H9 (cell line): ENCODE measurements around the gene CWC15. TPM values are rescaled to one million over a fixed set of nuclear protein-coding genes. Genes with fewer than 3 reads are reported as not detected.

Experiments
- DNase-seq: peaks from one replicate; pipeline ENCODE4 v3.0.0-alpha.2; 2017
- H2AFZ ChIP-seq: one replicate; pipeline ENCODE4 v1.6.1; 2013; ENCODE audit warnings: mild to moderate bottlenecking, low read length, control low read depth, moderate library complexity
- H2AK5ac ChIP-seq: 2 replicates; pipeline ENCODE4 v1.6.1; 2013; ENCODE audit warnings: low read length, control low read depth, mixed read lengths; ENCODE audit not compliant: insufficient read length
- H2BK120ac ChIP-seq: one replicate; pipeline ENCODE4 v1.6.1; 2013; ENCODE audit warnings: low read depth, mild to moderate bottlenecking, low read length, control low read depth, inconsistent platforms; ENCODE audit not compliant: poor library complexity, severe bottlenecking
- H2BK12ac ChIP-seq: 2 replicates; pipeline ENCODE4 v1.6.1; 2013; ENCODE audit warnings: low read length, control low read depth, mixed read lengths, low read depth; ENCODE audit not compliant: insufficient read length
- H2BK15ac ChIP-seq: 2 replicates; pipeline ENCODE4 v1.6.1; 2013; ENCODE audit warnings: low read depth, low read length, control low read depth
- H2BK20ac ChIP-seq: one replicate; pipeline ENCODE4 v1.6.1; 2013; ENCODE audit warnings: low read depth, mild to moderate bottlenecking, low read length, control low read depth, inconsistent platforms; ENCODE audit not compliant: poor library complexity, severe bottlenecking
- H2BK5ac ChIP-seq: 2 replicates; pipeline ENCODE4 v1.6.1; 2013; ENCODE audit warnings: low read length, control low read depth, mixed read lengths; ENCODE audit not compliant: insufficient read length
- H3K14ac ChIP-seq: 2 replicates; pipeline ENCODE4 v1.6.1; 2013; ENCODE audit warnings: low read length, control low read depth; ENCODE audit not compliant: insufficient read depth
- H3K18ac ChIP-seq: 2 replicates; pipeline ENCODE4 v1.6.1; 2013; ENCODE audit warnings: low read depth, mild to moderate bottlenecking, mixed read lengths, low read length, control low read depth; ENCODE audit not compliant: insufficient read length
- H3K23ac ChIP-seq: 2 replicates; pipeline ENCODE4 v1.6.1; 2013; ENCODE audit warnings: low read length, control low read depth, mixed read lengths, low read depth; ENCODE audit not compliant: insufficient read length
- H3K23me2 ChIP-seq: 2 replicates; pipeline ENCODE4 v1.6.1; 2013; ENCODE audit warnings: low read depth, mild to moderate bottlenecking, mixed read lengths, low read length, control low read depth; ENCODE audit not compliant: insufficient read length, poor library complexity, severe bottlenecking
- H3K27ac ChIP-seq: 2 replicates; pipeline ENCODE4 v1.5.1; 2013; ENCODE audit warnings: low read length, control low read depth, mixed read lengths, low read depth; ENCODE audit not compliant: insufficient read length
- H3K27me3 ChIP-seq: 2 replicates; pipeline ENCODE4 v1.6.1; 2013; ENCODE audit warnings: low read length, control low read depth, inconsistent platforms; ENCODE audit not compliant: insufficient read depth
- H3K4ac ChIP-seq: 2 replicates; pipeline ENCODE4 v1.6.1; 2013; ENCODE audit warnings: low read depth, mild to moderate bottlenecking, control low read depth, inconsistent platforms, low read length, moderate library complexity
- H3K4me1 ChIP-seq: 2 replicates; pipeline ENCODE4 v1.6.1; 2013; ENCODE audit warnings: low read length, control low read depth, inconsistent platforms; ENCODE audit not compliant: insufficient read depth
- H3K4me2 ChIP-seq: 2 replicates; pipeline ENCODE4 v1.6.1; 2013; ENCODE audit warnings: low read length, control low read depth, mixed read lengths; ENCODE audit not compliant: insufficient read length, insufficient read depth
- H3K56ac ChIP-seq: 2 replicates; pipeline ENCODE4 v1.6.1; 2013; ENCODE audit warnings: low read depth, mild to moderate bottlenecking, mixed read lengths, low read length, control low read depth; ENCODE audit not compliant: insufficient read length
- H3K79me1 ChIP-seq: 2 replicates; pipeline ENCODE4 v1.6.1; 2013; ENCODE audit warnings: low read depth, mild to moderate bottlenecking, moderate library complexity, low read length, control low read depth, inconsistent platforms; ENCODE audit not compliant: insufficient read depth, poor library complexity, severe bottlenecking
- H3K79me2 ChIP-seq: 2 replicates; pipeline ENCODE4 v1.6.1; 2013; ENCODE audit warnings: low read length, control low read depth, inconsistent platforms; ENCODE audit not compliant: insufficient read depth
- H3K9ac ChIP-seq: 2 replicates; pipeline ENCODE4 v1.6.1; 2013; ENCODE audit warnings: low read length, control low read depth, mixed read lengths; ENCODE audit not compliant: insufficient read length; ENCODE audit errors: extremely low read depth
- H3K9me3 ChIP-seq: one replicate; pipeline ENCODE4 v1.6.1; 2013; ENCODE audit warnings: low read depth, low read length, inconsistent platforms; ENCODE audit not compliant: control insufficient read depth
- H3T11ph ChIP-seq: one replicate; pipeline ENCODE4 v1.6.1; 2013; ENCODE audit warnings: mild to moderate bottlenecking, low read length, control low read depth, inconsistent platforms
- H4K20me1 ChIP-seq: one replicate; pipeline ENCODE4 v1.6.1; 2013; ENCODE audit not compliant: control insufficient read depth, insufficient read length, insufficient read depth
- H4K5ac ChIP-seq: 2 replicates; pipeline ENCODE4 v1.6.1; 2013; ENCODE audit warnings: low read depth, mild to moderate bottlenecking, mixed read lengths, low read length, control low read depth; ENCODE audit not compliant: insufficient read length
- H4K8ac ChIP-seq: replicated peaks from 2 replicates; pipeline ENCODE4 v1.6.1; 2013; ENCODE audit warnings: low read length, control low read depth, mixed read lengths, low read depth; ENCODE audit not compliant: insufficient read length
- H4K91ac ChIP-seq: 2 replicates; pipeline ENCODE4 v1.6.1; 2013; ENCODE audit warnings: low read depth, mild to moderate bottlenecking, moderate library complexity, mixed read lengths, low read length, control low read depth; ENCODE audit not compliant: insufficient read length
- H3K27ac Mint-ChIP-seq, 3 experiments: 2 replicates in 2 of 3; 3 replicates in 1 of 3; pipeline ENCODE4 v1.8.0; 2020 to 2021; ENCODE audit warnings: mixed read lengths in 3 of 3, mild to moderate bottlenecking in 1 of 3, moderate library complexity in 1 of 3
- H3K27me3 Mint-ChIP-seq: 2 replicates; pipeline ENCODE4 v1.8.0; 2021; ENCODE audit warnings: low read depth, mild to moderate bottlenecking, moderate library complexity, mixed read lengths
- H3K36me3 Mint-ChIP-seq, 3 experiments: 2 replicates in 2 of 3; 3 replicates in 1 of 3; pipeline ENCODE4 v1.8.0; 2020 to 2021; ENCODE audit warnings: low read depth in 3 of 3, mixed read lengths in 3 of 3; ENCODE audit not compliant: insufficient read depth in 1 of 3
- H3K4me1 Mint-ChIP-seq, 2 experiments: 2 replicates each; pipeline ENCODE4 v1.8.0; 2020; ENCODE audit warnings: mixed read lengths in 2 of 2
- H3K4me3 Mint-ChIP-seq, 2 experiments: 2 replicates in 1 of 2; 3 replicates in 1 of 2; pipeline ENCODE4 v1.8.0; 2020 to 2021; ENCODE audit warnings: mild to moderate bottlenecking in 2 of 2, mixed read lengths in 2 of 2, moderate library complexity in 1 of 2
- H3K9me3 Mint-ChIP-seq, 2 experiments: 2 replicates in 1 of 2; 3 replicates in 1 of 2; pipeline ENCODE4 v1.8.0; 2020; ENCODE audit warnings: mild to moderate bottlenecking in 2 of 2, mixed read lengths in 2 of 2, moderate library complexity in 1 of 2
- WGBS: extraction: QIAGEN DNeasy Blood & Tissue Kit; methylation state at CpG from one replicate; pipeline ENCODE4 v1.1.7; 2013; ENCODE audit warnings: missing lambda C conversion rate, low lambda C conversion rate, mixed read lengths; ENCODE audit not compliant: insufficient read length; ENCODE audit errors: extremely low coverage; 5-methylcytosine and 5-hydroxymethylcytosine counted together
- total RNA-seq: library from RNA; stranded (reverse); gene quantifications from 2 replicates; pipeline ENCODE4 v1.2.1, GENCODE V29; 2021
- TF ChIP-seq, protein P1 (sequence below): fragments of 200-600 bp; sonication (generic); conservative IDR thresholded peaks from 3 replicates; pipeline ENCODE4 v1.8.0; 2021; ENCODE audit warnings: antibody characterized with exemption, mild to moderate bottlenecking

Gene CWC15
- total RNA-seq, 1 experiment from 2014 or later = 76.9 TPM

DNA sequence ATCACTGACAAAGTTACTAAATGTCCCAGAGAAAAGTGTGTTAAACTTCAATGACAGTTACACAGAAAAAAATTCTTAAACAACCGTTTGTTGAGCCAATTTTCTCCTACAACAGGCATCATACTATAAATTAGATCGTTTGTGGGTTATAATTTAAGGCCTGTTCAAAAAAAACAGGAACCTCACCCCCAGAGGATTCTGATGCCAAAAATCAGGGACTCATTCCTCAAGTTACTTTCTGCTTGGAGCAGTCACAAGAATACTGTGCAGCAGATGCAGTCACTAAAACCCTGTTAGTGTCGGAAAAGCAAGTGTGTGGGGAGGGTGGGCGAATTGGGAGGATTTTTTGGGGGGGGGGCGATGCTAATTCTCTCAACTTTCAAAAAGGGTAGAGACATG lies 657 bp downstream of the CWC15 start:
- no peaks in the 10 kb centered on the region for H3K27me3 Mint-ChIP-seq
- no CpG with 5 or more reads among the region's 5 CpGs for WGBS
- peaks cover 13 to 39% (median 38%) of the 10 kb centered on the region in 3 experiments for H3K36me3 Mint-ChIP-seq
- H3K4ac ChIP-seq = no peak overlapping the region
- H3K27me3 ChIP-seq = no peaks in the 10 kb centered on the region
- H2BK120ac ChIP-seq = no peak overlapping the region
- H3K9me3 Mint-ChIP-seq = no peaks in the 10 kb centered on the region
- H3K23ac ChIP-seq = no peak overlapping the region
- no peaks in the 10 kb centered on the region for H3K79me1 ChIP-seq
- TF ChIP-seq, protein P1, sequence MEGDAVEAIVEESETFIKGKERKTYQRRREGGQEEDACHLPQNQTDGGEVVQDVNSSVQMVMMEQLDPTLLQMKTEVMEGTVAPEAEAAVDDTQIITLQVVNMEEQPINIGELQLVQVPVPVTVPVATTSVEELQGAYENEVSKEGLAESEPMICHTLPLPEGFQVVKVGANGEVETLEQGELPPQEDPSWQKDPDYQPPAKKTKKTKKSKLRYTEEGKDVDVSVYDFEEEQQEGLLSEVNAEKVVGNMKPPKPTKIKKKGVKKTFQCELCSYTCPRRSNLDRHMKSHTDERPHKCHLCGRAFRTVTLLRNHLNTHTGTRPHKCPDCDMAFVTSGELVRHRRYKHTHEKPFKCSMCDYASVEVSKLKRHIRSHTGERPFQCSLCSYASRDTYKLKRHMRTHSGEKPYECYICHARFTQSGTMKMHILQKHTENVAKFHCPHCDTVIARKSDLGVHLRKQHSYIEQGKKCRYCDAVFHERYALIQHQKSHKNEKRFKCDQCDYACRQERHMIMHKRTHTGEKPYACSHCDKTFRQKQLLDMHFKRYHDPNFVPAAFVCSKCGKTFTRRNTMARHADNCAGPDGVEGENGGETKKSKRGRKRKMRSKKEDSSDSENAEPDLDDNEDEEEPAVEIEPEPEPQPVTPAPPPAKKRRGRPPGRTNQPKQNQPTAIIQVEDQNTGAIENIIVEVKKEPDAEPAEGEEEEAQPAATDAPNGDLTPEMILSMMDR = no peak
- peaks cover 4% of the 10 kb centered on the region; the same call in 1 of the 2 replicates for H3K79me2 ChIP-seq
- H4K91ac ChIP-seq = no peak overlapping the region
- H3K9ac ChIP-seq = peak overlapping the region; percentile 96
- no peaks in the 10 kb centered on the region for H3K9me3 ChIP-seq
- H3K23me2 ChIP-seq = peaks cover 2% of the 10 kb centered on the region
- H3K18ac ChIP-seq = no peak overlapping the region
- H3K27ac ChIP-seq = no peak overlapping the region
- H3K4me3 Mint-ChIP-seq = peak overlapping the region; percentile 96 to 99
- DNase-seq = no peak
- no peaks in the 10 kb centered on the region for H4K20me1 ChIP-seq
- no peak overlapping the region for H2AFZ ChIP-seq
- H2BK20ac ChIP-seq = no peak overlapping the region
- no peak overlapping the region for H2BK15ac ChIP-seq
- no peak overlapping the region for H3K56ac ChIP-seq
- no peak overlapping the region for H4K8ac ChIP-seq
- no peak overlapping the region for H4K5ac ChIP-seq
- no peak overlapping the region for H2BK12ac ChIP-seq
- H3T11ph ChIP-seq = no peak overlapping the region
- H2AK5ac ChIP-seq = no peak overlapping the region
- no peak overlapping the region for H2BK5ac ChIP-seq
- H3K4me1 Mint-ChIP-seq = peaks cover 8% of the 10 kb centered on the region in 2 experiments; a peak in 3 of 4 replicates
- H3K4me2 ChIP-seq = peak overlapping the region; percentile 70
- no peaks in the 10 kb centered on the region for H3K4me1 ChIP-seq
- peak overlapping the region in 1 of 3 experiments; percentile 99; a peak in 1 of 7 replicates for H3K27ac Mint-ChIP-seq
- H3K14ac ChIP-seq = no peak overlapping the region
